ENCODE measurements around the gene DST.

The DST gene

GRCh38 chr6:56420296-56420695 lies 222.4 kb downstream of the DST start:
- DNase-seq = peak; percentile 34

GRCh38 chr6:56419191-56419590 lies 223.5 kb downstream of the DST start:
- DNase-seq = no peak

DNA sequence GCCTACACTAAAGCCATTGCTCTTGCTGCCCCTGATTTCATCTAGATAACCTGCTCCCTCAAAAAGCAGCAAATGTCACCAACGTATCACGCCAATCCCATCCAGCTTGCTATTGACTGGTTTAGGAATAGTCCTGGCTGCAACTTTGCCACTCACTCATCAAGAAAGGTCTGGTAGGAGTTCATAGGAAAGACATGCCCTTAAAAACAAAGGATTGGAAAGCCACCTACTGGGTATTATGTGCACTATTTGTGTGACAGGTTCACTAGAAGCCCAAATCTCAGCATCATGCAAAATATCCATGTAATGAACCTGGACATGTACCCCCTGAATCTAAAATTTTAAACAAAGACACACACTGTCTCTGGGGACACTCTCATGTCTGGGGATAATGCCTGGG lies 224.9 kb downstream of the DST start:
- no peak for DNase-seq

DNA sequence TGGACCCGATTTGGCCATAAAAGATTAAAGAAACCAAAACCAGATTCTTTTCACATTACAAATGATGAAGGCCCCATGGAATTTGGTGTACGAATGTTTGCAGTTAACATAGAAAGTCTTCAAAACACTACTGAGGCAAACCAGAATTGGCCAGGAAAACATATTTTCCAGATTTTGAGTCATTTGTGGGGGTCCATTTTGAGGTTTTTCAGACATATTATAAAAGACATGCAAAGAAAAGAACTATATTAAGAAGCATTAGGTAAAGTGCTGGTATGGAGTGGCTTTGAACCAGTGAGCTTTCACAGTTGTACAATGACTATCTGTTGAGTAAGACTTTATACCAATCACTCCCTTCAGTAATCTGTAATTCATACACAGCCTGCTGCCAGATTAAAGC lies 226.4 kb downstream of the DST start:
- peak; percentile 92 for DNase-seq

- no peak for DNase-seq
Observed at GRCh38 chr6:56408976-56409375, 233.7 kb downstream of the DST start.

Data from fibroblast of upper back skin (primary cell).